ENCODE data around the gene ZBED2.

ZBED2 gene

GRCh38 chr3:111601810-111602209 is 6.7 kb upstream of the ZBED2 start:
- DNase-seq = no peak

GRCh38 chr3:111598552-111598951 is 3.4 kb upstream of the ZBED2 start:
- no peak for DNase-seq

GRCh38 chr3:111598139-111598538 is 3.0 kb upstream of the ZBED2 start:
- no peak for DNase-seq

DNA sequence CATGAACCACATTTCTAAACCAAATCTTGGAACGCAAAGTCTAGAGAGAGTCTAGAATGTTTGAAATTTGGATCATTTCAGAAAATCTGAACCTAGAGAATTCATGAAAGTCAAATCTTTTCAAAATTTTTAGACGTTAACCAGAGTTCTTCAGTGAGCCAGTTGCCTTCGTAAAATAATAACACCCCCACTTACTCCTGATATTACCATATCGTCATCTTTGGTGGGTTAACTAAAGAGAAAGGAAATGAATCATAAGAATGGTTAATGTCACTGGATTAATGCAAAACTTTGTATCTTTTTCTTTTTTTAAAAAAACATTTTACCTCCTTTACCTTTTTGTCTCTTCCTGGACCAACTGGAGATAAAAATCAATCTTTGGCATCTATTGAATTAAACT is 1.2 kb upstream of the ZBED2 start:
- no peak for DNase-seq

DNA sequence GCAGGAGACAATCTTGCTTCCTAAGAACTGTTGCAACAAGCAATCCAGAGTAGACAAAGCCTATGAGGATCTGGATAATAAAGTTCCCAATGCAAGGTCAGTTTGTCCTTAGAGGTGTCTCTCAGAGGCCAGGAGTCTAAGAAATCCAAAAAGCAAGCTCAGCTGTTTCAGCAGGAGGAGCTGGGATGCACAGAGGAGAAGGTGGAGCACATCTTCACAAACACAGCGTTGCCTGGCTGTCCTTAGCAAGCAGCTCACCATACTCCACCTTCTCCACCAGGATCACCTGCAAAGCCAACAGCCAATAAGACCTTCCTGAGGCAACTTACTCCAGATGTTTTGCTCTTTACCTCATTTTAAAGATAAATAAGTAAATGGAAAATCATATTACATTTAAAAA is 365 bp downstream of the ZBED2 start:
- no peak for DNase-seq

DNA sequence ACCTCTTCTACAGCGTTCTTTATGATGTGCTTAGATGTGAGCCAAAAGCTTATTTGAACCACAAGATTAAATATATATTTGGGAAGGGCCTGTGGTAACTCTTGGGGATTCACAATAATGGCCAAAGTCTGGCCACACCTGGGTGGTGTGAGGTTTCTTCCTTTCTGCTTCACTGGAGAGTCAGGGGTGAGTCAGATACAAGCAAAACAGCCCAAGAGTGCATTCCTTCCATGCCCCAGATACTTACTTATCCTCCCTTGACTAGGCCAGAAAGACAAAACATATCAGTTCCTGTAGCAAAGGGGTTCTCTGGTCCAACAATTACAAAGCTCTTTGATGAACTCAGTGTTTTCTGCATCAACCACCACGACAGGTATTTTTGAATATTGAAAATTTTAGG is 941 bp downstream of the ZBED2 start:
- DNase-seq = no peak

DNA sequence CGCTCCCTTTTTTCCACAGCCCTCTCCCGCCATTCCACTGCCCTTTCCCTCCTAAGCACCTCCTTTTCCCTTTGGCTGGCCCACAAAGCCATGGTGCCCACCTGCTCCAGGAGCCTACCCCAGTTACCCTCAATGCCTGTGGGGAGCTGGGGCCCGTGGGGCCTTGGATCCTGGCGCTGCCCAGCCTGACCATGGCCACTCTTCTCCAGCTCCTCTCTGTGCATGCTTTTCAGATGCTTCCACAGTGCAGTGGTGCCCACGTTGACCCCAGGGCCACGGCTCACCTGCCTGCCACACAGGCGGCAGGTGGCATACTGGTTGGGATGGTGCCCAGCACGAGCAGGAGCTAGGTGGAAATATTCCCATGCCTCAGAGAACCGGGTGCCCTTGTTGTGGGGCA is 1.5 kb downstream of the ZBED2 start:
- DNase-seq = no peak

DNA sequence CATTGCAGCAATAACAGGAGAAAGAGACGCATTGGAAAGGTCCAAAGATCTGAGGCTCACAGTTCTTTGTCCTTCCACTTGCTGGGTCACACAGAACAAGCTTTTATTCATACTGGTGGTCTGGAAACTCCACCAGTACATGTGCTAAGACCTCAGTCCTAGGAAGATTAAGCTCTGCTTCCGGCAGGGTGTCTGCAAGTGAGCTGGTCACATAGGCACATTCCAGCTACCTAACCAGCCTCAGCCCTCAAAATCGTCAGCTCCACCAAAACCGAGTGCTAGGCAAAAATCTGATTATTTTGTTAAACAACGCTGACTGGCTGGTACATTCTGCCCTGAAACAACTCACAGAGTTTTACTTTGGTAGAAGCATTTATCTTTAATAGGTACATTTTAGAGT is 2.2 kb downstream of the ZBED2 start:
- no peak for DNase-seq

GRCh38 chr3:111592143-111592542 is 3.0 kb downstream of the ZBED2 start:
- no peak for DNase-seq

- DNase-seq = no peak
Observed at GRCh38 chr3:111591555-111591954, 3.6 kb downstream of the ZBED2 start.

DNA sequence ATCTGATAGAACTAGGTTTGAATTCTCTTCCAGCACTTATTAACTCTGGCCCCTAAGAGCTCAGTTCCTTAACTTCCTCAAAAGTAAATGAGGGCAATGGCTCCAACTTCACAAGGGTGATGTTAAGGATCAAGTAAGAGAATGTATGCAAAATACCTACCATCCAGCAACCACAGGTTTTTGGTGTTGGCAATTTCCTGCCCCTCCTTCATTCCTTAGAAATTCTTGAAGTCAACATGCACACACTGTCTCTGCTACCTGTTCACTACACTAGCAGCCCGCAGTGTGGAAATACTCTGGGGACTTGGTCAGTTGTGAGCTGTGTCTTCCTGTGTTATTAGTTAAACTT is 5.0 kb downstream of the ZBED2 start:
- DNase-seq = no peak

GRCh38 chr3:111589303-111590142 is 5.6 kb downstream of the ZBED2 start:
- DNase-seq = no peak

- no peak for DNase-seq
Observed at GRCh38 chr3:111588527-111588926, 6.6 kb downstream of the ZBED2 start.

DNA sequence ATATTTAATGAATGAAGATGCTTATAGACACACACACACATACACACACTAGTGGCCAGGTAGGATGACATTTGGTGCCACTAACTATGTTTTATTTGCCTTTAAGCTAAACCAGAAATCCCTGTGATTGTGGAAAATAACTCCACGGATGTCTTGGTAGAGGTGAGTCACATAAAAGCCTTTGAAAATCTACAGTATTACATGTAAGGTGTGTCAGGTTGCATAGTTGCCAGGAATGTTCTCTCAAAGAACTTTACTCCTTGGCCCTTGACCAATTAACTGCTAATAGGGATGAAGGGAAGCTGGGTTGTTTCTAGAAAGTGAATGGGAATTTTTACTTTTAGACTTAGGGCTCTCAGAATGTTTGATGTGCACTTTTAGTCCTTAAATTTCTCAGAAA is 9.9 kb downstream of the ZBED2 start:
- DNase-seq = no peak

DNA sequence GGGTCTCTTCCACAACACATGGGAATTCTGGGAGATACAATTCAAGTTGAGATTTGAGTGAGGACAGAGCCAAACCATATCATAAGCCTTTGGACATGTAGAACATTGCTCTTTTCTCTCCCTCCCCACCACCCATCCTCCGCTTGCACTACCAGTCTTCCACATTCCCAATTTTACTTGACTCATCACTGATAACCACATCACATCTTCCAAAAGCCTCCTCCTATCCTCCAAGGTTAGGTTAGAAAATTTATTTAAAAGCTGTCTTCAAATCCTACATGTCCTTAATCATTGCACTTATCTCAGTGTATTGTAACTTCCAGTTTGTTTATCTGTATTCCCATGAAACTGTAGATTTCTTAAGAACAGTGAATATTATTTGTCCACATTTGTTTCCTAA is 10.4 kb downstream of the ZBED2 start:
- DNase-seq = no peak

DNA sequence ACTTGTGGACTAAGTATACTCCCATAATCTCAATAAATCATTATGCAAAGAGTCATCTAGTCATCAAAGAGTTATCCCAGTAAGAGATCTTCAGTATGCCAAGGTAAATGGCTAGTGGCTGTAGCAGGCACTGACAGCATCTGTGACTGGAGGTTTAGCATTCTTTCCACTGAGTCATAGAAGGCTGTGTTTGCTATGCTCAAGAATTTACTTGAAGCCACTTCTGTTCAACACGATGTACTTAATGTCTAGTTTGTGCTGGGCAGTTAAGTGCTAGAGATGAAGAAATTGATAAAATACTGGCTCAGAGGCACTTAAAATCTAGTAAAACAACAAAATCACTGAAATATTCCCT is 13.0 kb downstream of the ZBED2 start:
- DNase-seq = no peak

- DNase-seq = no peak
Observed at GRCh38 chr3:111581403-111582119, 13.6 kb downstream of the ZBED2 start.

DNA sequence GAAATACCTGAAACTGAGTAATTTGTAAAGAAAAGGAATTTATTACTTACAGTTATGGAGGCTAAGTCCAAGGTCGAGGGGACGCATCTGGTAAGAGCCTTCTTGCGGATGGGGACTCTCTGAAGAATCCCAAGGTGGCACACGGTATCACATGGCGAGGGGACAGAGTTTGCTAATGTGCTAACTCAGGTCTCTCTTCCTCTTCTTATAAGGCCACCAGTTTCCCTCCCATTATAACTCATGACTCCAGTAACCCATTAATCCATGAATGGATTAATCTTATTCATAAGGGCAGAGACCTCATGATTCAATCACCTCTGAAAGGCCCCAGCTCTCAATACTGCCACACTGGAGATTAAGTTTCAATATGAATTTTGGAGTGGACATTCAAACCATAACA is 15.7 kb downstream of the ZBED2 start:
- DNase-seq = no peak

DNA sequence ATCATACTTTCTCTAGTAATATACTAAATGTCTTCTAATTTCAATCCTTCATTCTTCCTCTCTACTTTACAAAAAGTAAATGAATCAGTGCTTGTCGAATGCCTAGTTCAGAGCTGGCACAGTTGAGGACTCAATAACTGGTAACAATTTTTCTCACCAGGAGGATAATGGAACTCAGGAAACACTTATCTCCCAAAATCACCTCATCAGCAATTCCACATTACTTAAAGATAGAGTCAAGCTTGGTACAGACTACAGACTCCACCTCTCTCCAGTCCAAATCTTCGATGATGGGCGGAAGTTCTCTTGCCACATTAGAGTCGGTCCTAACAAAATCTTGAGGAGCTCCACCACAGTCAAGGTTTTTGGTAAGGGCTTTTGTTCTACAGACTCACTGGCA is 16.3 kb downstream of the ZBED2 start:
- DNase-seq = no peak

DNA sequence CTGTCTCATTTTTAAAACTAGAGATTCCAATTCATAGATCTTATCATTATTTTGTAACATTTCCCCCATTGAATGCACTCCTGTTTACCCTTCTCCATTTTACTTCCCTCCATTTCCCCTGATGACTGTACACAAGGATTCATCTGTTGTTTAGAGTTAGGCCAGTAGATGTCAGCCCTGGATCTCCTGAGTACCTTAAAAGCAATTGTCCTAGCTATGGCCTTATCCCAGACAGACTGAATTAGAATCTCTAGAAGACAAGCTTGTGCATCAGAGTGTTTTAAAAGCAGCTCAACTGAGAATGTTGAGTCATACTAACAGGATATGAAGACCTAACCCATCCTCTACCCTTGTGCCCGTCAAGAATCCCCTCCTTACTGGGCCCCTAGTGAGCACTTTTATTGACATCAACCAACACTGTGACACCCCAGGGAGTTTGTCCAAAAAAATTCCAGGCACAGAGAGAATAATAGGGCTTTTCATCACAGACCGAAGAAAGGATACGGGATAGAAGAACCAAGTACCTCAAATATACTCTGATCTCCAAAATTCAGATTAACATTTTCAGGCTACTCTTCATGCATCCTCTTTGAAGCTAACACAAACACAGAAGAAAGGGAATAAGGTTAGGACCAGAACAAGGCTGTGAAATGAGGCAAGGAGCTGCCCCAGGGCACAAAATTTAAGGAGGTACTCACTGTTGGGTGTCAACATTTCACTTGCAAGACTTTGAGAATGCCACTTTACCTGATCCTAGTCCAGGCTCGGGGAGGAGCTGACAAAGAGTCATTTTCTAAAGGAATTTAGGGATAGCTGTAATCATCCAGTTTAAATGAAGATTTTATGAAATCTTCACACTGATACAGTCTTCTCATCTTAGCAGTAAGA is 17.1 kb downstream of the ZBED2 start:
- no peak for DNase-seq

GRCh38 chr3:111577113-111577512 is 18.0 kb downstream of the ZBED2 start:
- DNase-seq = no peak

- no peak for DNase-seq
Observed at GRCh38 chr3:111571907-111572460, 23.2 kb downstream of the ZBED2 start.

GRCh38 chr3:111571282-111571681 is 23.9 kb downstream of the ZBED2 start:
- DNase-seq = no peak
